ENCODE results near the gene ARHGEF17. TPM values are rescaled to one million over a fixed set of nuclear protein-coding genes. Genes with fewer than 3 reads are reported as not detected.
A peak's percentile ranks its signal among the peaks of the same experiment; 100 is the strongest.
"Not testable (repeated sequence)": the region's sequence is repeated elsewhere in the genome, so short reads cannot be mapped to it uniquely, and the experiment has no call there.

The ARHGEF17 gene
- 82.6 TPM for total RNA-seq
- long read RNA-seq, full-length matches to known transcripts: 8 of 99 reads
- long read RNA-seq, partial matches to known transcripts: 51 of 99 reads
- long read RNA-seq, other reads (novel, unspliced or antisense): 40 of 99 reads

- intact Hi-C loops (cut with DNase I): no loop called here
- peak; percentile 89 for DNase-seq (ENCODE audit: low spot score)
These were observed at the start of gene ARHGEF17 for GRCh38 chr11:73308003-73308960. TSS of gene ARHGEF17 (plus strand) at chr11:73308276. CDS start at chr11:73308639, 363 bp downstream.

GRCh38 chr11:73259406-73260126 lies 48.5 kb upstream of the ARHGEF17 start:
- intact Hi-C loops (cut with DNase I): no loop called here
- DNase-seq (ENCODE audit: low spot score): peak; percentile 27

DNA sequence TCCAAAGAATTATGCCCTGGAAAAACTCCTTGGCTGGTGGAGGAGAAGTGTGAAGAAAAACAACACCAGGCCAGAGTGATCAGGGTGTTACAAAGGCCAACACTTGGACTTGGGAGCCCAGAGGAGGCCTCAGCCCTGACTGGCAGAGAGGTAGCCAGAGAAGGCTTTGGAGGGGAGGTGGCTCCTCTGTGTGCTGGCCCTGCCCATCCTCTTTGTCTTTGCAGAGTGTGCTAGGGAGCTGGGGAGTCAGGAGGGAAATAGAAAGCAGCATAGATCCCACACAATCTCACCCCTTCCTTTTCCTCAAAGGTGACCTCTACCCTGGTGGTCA lies 48.0 kb upstream of the ARHGEF17 start:
- DNase-seq (ENCODE audit: low spot score): peak; percentile 53
- intact Hi-C loops (cut with DNase I): no loop called here

DNA sequence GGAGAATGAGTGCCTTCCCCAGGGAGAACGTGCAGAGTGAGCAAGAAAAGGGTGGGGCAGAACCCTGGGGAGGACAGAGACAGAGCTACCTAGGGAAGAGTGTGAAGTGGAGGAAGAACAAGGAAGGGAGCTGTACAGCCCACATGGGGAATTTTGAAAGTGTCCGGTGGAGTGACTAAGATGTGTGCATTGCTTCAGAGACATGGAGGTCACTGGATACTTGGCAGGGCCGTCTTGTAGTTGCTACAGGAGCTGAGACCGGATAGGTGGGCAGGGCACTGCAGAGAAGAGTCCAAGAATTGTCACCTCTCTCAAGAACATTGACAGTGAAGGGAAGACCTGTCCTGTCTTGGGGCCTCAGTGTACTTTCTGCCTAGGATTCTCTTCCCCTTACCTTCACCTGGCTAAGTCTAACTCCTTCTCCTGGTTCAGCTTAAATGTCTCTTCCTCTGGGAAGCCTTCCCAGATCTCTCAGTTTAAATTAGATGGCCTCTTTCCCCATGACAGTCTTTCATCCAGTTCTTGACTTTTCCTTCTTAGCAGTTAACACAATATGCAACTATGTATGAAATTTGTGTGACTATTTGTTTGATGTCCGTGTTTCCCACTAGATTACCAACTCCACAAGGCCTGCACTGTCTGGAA lies 45.1 kb upstream of the ARHGEF17 start:
- DNase-seq (ENCODE audit: low spot score): peak; percentile 27
- intact Hi-C loops (cut with DNase I): no loop called here

- no peak for DNase-seq (ENCODE audit: low spot score)
- intact Hi-C loops (cut with DNase I): no loop called here
These were observed 44.4 kb upstream of the ARHGEF17 start for GRCh38 chr11:73263640-73264039.

DNA sequence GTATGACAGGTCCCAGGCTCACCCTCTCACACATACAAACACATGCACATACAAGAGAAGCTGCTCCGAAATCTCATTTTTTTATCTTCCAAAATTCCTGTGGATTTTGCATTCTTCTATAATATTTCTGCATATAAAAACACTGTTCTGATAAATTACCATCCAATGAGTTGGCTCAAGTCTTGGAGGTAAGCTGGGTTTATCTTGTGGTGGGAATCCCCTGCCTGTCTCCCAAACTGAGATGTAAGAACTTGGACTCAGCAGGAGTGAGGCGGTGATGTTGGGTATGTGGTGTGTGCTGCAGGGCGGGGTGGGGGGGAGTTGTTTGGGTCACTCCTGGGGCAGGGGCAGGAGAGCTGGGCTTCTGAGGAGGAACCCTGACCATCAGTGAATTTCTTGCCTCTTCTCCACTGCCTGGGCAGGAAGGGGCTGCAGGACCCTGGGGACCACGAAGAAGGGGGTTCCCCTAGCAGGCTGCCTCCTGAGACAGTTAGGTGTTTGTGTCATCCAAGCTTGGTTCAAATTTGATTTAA lies 42.7 kb upstream of the ARHGEF17 start:
- peak; percentile 12 for DNase-seq (ENCODE audit: low spot score)
- intact Hi-C loops (cut with DNase I): no loop called here

GRCh38 chr11:73265853-73266645 lies 42.0 kb upstream of the ARHGEF17 start:
- peak; percentile 61 for DNase-seq (ENCODE audit: low spot score)
- intact Hi-C loops (cut with DNase I): no loop called here

GRCh38 chr11:73266646-73267020 lies 41.4 kb upstream of the ARHGEF17 start:
- DNase-seq (ENCODE audit: low spot score): no peak
- intact Hi-C loops (cut with DNase I): no loop called here

DNA sequence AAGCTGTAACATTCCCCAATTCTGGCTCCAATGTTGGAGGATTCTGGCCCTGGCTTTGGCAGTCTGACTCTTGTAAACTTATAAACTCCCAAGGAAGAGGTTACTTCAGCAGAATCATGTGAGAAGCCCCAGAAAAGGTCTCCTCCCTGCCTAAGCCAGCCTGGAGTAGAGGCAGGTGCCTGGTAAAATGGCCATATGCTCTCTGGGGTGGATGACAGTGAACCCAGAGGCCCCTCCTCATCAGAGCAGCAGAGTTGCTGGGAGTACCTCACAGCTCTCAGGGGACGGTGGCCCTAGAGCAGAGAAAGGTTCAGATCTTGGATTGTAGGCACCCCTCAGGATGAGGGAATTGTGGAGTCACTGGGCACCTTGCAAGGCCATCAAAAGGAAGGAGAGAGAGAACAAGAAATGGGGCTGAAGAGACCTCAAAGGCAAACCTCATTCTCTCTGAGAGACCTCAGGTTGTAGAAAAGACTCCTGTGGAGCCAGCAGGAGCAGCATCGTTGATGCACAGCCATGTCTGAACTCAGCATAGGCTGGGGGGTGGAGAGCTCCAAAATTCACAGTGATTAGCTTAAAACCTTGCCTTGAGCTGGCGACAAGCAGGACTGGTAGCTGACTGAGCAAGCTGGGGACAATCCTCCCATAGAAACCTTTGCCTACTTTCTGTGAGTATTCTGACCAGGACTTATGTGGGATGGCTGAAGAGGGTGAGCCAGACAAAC lies 40.8 kb upstream of the ARHGEF17 start:
- no peak for DNase-seq (ENCODE audit: low spot score)
- intact Hi-C loops (cut with DNase I): no loop called here

DNA sequence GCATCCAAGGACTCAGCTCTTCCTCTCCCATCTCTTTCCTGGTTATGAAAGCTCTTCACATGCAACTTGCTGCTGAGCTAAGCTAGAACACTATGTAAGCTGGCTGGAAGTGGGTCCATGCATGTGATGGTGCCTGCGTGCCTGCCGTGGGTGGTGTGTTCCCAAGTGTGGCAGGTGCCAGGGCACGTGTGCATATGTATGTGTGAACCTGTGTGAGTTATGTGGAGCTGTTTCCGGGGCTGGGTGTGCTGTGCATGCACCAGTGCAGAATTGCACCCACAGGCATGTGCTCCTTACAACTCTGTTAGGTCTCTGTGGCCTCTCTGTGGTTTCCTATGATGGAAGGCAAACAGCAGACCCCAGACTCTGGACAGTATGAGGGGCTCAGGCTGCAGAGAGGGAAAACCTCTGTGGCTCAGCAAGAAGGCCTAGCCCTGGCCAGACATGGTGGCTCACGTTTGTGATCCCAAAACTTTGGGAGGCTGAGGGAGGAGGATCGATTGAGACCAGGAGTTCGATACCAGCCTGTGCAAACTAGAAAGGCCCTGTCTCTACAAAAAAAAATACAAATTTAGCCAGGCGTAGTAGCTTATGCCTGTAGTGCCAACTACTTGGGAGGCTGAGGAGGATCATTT lies 40.1 kb upstream of the ARHGEF17 start:
- intact Hi-C loops (cut with DNase I): no loop called here

GRCh38 chr11:73268671-73269271 lies 39.3 kb upstream of the ARHGEF17 start:
- DNase-seq (ENCODE audit: low spot score): no peak
- intact Hi-C loops (cut with DNase I): no loop called here

More for the DNA sequence above, 40.1 kb upstream of the ARHGEF17 start:
- DNase-seq (ENCODE audit: low spot score): no peak

- DNase-seq (ENCODE audit: low spot score): peak; percentile 63
- intact Hi-C loops (cut with DNase I): no loop called here
These were observed 38.5 kb upstream of the ARHGEF17 start for GRCh38 chr11:73269459-73270015.

DNA sequence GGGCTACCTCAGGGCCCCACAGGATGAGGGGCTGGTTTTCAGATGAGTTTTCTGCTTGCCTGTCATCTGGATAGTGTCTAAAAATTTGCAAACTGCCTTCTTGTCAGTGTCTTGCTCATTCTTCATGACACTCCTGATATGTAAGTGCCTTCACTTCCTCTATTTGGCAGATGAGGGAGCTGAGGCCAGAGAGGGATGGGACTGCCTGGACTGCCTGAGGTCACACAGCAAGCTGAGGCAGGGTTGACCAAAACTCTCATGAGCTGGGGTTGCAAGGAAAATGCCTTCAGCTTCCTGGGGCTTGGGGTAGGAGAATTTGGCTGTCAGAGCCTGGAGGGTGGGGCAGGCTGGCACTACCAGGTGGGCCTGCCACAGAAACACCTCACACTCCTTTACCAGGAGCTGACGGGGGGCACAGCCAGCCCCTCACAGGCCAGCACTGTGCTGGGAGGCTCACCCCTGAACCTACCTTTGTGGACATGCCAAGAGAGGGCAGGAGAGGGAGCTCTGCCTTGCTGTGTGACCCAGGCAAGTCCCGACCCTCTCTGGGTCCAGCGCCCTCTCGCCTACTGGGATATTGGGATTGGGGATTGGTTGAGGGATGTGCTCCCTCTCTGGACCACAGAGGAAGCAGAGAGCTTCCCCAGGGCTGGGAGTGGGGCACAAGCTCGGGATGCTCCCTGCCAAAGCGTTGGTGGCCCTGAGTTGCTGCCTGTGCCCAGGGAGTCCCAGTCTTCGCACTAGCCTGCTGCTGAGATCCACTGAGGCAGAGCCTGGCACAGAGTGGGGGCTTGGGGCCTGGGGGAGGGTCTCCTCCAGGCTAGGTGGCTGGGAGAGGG lies 37.8 kb upstream of the ARHGEF17 start:
- peak; percentile 71 for DNase-seq (ENCODE audit: low spot score)
- intact Hi-C loops (cut with DNase I): no loop called here

DNA sequence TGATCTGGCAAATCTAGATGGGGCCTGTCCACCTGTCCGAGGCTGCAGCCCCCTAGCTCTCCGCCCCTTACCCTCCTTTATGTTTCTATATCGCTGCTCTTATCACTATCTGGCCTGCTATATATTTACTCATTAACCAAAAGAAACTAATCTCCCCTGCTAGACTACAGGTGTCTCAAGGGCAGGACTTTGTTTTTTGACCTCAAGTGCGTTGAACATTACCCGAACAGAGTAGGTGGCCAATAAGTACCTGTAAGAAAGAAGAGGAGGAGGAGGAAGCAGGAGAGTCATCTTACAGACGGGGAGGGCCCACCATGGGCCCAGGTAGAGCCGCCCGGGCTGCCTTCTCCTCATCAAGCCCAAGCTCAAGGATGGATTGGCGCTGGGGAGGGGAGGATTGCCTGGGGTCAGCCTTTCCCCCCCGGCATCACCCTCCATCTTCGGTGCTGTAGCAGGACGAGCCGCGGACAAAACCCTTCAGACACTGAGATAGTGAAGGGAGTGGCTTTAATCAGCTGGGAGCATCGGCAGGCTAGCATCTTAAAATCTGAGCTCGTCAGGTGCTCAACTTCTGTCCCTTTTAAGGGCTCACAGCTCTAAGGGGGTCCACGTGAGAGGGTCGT lies 37.1 kb upstream of the ARHGEF17 start:
- no peak for DNase-seq (ENCODE audit: low spot score)
- intact Hi-C loops (cut with DNase I): no loop called here

DNA sequence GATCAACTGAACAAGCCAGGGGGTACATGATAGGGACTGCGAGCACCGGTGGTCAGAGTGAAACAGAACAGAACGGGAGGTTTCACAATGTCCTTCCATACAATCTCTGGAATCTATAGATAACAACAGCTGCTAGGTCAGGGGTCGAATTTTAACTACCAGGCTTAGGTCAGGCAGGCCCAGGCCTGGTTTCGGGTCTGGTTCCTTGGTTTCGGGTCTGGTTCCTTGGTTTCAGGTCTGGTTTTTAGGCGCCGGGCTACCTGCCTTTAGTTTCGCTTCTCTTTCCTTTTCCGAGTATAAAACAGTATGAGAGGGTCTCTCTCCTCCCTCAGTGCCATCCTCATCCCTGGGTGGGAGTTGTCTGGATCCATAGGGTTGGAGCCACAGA lies 36.6 kb upstream of the ARHGEF17 start:
- DNase-seq (ENCODE audit: low spot score); intact Hi-C loops (cut with DNase I): not testable (repeated sequence)
